GM12892 (cell line): ENCODE data around the gene JARID2.

Experiments
- DNase-seq: peaks from one replicate; pipeline ENCODE4 v3.0.0; 2011; ENCODE audit not compliant: insufficient read length
- FAIRE-seq: peaks from 2 replicates; lab custom pipeline; 2011; peaks lifted over from hg19 to GRCh38; lab: Jason Lieb, UNC
- POLR2A ChIP-seq: IDR thresholded peaks from 2 replicates; pipeline ENCODE4 v1.6.1; 2011; ENCODE audit warnings: low read depth, low read length, control low read depth
- POLR2AphosphoS5 ChIP-seq: IDR thresholded peaks from 2 replicates; pipeline ENCODE4 v1.6.1; 2011; ENCODE audit warnings: low read depth, low read length, control low read depth
- TAF1 ChIP-seq: IDR thresholded peaks from 2 replicates; pipeline ENCODE4 v1.6.1; 2011; ENCODE audit warnings: low read depth, mild to moderate bottlenecking, control low read depth, low read length, borderline replicate concordance

Gene JARID2

GRCh38 chr6:15502446-15503345, 256.8 kb downstream of the JARID2 start:
- FAIRE-seq, result peak; percentile 21
- no peak for TF ChIP-seq POLR2A
- TF ChIP-seq POLR2AphosphoS5, result no peak
- no peak for TF ChIP-seq TAF1
- no peak for DNase-seq

GRCh38 chr6:15503346-15503680, 257.4 kb downstream of the JARID2 start:
- no peak for FAIRE-seq
- TF ChIP-seq POLR2AphosphoS5 (no peak), POLR2A (no peak), TAF1 (no peak)
- DNase-seq, result no peak

DNA sequence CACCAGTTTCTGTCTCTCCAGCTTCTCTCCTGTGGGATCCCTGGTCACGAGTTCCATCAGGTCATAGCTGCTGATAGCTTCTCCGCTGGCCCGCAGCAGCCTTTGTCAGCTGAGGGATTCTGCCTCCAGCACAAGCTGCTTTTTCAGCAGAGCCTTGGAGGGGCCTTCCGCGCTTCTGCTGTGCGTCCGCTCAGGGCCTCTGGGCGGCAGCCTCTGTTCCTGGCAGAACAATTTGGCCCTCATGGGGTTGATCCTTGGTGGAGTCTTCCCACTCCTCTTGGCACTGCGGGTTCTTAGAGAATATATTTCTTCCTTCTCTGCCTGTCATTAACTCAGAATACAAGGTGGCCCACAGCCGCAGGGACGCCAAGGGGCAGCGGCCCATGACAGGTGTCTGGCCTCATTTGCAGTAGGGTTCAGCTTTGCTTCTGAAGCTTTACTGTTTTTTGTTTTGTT, 258.2 kb downstream of the JARID2 start:
- FAIRE-seq, result no peak
- TF ChIP-seq POLR2AphosphoS5 (no peak), POLR2A (no peak), TAF1 (no peak)
- DNase-seq, result no peak

DNA sequence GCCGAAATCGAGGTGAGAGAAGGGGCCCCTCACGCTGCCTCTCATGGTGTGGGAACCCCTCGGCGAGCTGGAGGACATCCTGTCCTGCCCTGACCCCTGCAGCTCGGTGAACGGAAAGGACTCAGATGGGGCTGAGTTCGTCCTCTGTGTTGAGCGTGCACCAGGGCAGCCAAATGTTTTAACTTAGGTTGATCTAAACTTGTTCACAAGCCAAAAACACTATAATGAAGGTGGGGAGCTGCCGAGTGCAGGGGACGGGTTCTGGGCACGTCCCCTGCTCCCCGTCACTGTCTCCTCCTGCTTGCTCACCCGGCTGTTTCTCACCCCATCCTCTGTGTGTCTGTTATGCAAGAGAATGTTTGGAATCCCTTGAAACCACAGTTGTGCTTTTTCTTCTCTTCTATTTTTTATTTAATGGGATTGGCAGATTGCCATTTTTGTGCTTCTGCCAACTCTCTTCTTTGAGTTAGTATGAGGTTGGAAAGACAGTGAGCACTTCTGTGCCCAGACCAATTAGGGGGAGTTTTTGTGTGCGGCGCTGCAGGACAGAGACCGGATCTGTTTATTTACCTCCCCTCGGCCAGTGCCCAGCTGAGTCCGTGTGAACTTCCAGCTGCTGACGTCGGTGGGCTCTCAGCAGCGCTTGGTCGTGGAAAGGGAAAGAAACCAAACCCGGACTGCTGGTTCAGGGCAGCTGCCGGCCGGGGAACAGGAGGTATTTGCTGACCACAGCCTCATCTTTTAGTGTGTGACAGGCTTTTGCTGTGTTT, 258.9 kb downstream of the JARID2 start:
- FAIRE-seq (no peak), DNase-seq (no peak)
- TF ChIP-seq POLR2A, result no peak
- no peak for TF ChIP-seq POLR2AphosphoS5
- TF ChIP-seq TAF1, result no peak

DNA sequence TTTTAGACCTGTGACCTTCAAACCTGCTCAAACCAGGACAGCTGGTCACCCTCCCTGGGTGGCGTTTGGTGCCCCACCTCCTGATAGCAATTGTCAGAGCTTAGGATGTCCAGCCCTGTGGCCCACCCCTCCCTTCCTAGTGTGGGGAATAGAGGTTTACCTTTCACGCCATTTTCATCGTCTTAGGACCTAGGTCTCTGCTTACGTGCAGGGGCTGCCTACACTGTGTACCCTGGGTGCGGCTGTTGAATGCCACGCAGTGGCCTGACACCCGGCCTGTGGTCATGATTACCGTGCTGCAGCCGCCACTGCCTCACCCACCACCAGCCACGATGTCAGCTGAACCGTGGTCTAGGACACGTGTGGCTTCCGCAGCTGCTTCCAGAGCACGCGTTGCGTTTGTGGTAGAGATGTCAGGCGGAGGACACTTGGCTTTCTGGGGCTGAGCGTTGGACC, 259.6 kb downstream of the JARID2 start:
- FAIRE-seq, result no peak

DNA sequence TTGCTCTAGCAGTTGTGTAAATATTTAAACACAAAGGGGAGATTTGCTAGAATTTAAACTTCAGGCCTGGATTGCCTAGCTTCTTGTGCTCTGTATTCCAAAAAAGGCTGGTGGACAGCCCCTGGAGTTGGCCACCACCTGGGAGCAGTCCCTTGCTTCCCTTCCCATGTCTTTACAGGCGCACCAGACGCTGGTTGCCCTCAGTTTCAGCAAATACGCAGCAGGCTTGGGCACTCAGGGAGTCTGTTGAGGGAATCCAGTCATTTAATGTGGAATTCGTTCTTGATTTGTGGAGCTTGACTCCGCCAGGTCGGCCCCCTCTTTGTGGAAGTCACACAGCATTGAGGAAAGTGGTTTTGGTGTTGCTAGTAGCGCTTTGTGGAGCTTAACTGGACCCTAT, 260.2 kb downstream of the JARID2 start:
- FAIRE-seq (no peak), DNase-seq (no peak)
- no peak for TF ChIP-seq TAF1
- no peak for TF ChIP-seq POLR2A
- TF ChIP-seq POLR2AphosphoS5, result no peak

More for the DNA sequence above, 259.6 kb downstream of the JARID2 start:
- TF ChIP-seq POLR2AphosphoS5 (no peak), POLR2A (no peak), TAF1 (no peak)
- DNase-seq, result no peak

GRCh38 chr6:15507221-15507620, 261.4 kb downstream of the JARID2 start:
- TF ChIP-seq POLR2AphosphoS5 (no peak), TAF1 (no peak), POLR2A (no peak)
- FAIRE-seq (no peak), DNase-seq (no peak)

GRCh38 chr6:15507746-15508145, 261.9 kb downstream of the JARID2 start:
- DNase-seq, result no peak

GRCh38 chr6:15508441-15508871, 262.6 kb downstream of the JARID2 start:
- DNase-seq, result no peak
- TF ChIP-seq POLR2AphosphoS5 (no peak), TAF1 (no peak), POLR2A (no peak)
- peak; percentile 46 for FAIRE-seq

More at GRCh38 chr6:15507746-15508145, 261.9 kb downstream of the JARID2 start:
- no peak for FAIRE-seq
- no peak for TF ChIP-seq POLR2A
- no peak for TF ChIP-seq TAF1
- no peak for TF ChIP-seq POLR2AphosphoS5

DNA sequence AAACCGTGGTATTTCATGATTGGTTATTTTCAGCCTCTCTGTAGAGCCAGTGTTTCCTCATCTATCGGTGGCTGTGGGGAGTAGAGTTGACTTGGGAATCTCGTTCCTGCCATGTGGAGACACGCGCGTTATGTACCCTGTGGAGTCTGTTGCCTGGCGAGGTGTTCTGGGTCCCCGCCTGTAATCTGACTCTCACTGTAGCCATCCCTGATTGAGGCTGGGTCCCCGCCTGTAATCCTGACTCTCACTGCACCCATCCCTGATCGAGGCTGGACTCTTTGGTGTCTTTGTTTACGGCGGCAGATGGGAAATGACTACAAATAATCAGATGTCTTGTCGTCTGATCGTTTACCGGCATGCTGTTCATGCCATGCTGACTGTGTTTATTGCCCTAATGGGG, 263.1 kb downstream of the JARID2 start:
- no peak for TF ChIP-seq TAF1
- TF ChIP-seq POLR2A, result no peak
- no peak for TF ChIP-seq POLR2AphosphoS5
- no peak for DNase-seq
- no peak for FAIRE-seq

DNA sequence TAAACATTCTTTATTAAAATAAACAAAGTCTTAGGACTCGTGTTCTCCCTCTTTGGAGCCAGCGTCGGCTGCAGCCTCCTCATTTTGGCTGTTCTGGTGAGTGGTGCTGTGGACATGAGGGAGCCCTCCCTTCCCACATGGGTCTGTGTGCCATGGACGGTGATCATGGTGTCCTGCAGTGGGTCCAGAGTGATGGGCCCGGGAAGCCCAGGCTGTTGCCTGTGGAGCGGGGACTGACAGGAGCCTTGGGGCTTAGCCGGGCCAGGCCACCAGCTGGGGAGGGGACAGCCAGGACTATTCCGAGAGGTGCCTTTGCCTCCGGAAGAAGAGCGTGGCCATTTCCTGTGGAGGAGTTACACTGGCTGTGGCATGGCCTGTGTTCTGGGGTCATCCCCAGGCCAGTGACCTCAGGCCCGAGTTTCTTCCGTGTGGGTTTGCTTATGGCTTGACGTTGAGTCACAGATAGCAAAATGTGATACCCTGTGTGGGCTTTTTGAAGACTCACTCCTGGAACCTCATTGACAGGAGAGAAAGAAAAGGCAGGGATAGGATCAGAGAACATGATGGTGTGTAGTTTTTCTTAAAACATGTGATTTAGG, 263.6 kb downstream of the JARID2 start:
- FAIRE-seq, result no peak
- TF ChIP-seq POLR2AphosphoS5, result no peak
- no peak for TF ChIP-seq POLR2A
- no peak for TF ChIP-seq TAF1
- no peak for DNase-seq
